DMS79 (cell line): ENCODE measurements around the gene SYT11.
A peak's percentile ranks its signal among the peaks of the same experiment; 100 is the strongest.
"Not testable (repeated sequence)": the region's sequence is repeated elsewhere in the genome, so short reads cannot be mapped to it uniquely, and the experiment has no call there.

ENCODE experiments used
- DNase-seq: peaks from one replicate; lab custom pipeline; 2025; lab: John Stamatoyannopoulos, UW

SYT11 gene

DNA sequence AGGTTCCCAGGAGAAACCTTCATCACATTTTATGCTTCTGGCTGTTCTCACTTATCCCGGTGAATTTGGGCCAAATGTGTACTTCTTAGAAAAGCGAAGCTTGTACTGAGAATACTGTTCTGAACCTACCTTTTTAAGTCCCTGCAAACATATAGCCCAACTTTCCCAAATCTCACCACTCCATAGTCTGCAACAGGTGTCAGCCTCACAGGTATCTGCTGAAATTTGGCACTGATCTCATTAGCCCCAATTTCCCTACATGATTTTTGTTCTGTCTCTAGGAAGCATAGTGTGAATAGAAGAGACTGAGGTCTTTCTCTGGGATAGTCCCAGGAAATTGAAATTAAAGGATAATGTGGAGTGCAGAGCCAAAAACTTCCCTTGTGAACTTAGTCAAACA is 40.3 kb downstream of the SYT11 start:
- DNase-seq = no peak

DNA sequence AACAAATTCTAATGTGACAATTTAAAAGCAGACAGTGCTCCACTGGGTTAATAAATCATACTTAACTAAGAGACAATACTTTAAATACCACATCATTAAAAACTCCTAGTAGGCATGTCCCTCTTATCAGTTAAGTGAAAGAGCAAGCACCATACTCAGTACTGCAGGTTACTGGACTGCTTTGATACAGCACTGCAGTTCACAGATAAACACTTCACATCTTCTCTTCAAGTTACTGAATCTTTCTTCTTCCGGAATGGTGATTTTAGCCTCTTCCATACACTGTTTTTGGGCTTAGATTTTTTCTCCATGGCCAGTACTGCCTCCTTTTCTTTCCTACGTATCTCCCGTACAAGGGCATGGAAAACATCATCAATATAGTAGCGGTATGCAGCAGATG is 40.8 kb downstream of the SYT11 start:
- no peak for DNase-seq

DNA sequence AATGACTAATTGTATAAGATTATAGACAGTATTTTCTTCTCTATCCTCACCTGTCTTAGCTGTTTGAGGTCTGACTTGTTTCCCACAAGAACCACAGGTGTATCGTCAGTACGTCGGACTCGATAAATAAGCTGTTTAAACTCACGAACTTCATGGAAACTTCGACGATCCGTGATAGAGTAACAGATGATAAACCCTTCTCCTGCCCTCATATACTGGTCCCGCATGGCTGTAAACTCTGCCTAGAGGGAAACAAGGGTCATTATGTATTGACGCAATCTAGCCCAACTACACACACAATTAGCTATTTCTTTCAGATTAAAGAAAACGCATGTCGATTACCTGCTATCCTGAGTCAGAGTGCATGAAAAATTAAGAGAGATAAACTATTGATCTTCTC is 44.9 kb downstream of the SYT11 start:
- DNase-seq = no peak

DNA sequence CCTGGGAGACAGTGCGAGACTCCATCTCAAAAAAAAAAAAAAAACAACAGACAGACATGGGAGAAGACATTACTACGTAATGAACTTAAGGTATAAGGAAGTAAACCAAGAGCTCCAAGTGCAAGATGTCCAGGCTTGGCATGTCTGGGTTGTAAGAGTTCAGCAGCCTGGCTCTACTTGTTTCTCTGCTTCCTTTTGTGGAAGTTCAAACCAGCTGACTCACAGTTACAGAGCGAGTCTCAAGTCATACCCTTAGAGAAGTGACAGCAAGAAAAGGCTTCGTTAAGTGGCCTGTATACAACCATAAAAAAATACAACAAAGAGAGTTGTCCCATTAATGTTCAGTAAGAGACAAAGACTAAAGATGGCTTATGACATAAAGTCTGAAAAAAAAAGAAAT is 50.5 kb downstream of the SYT11 start:
- DNase-seq = no peak

DNA sequence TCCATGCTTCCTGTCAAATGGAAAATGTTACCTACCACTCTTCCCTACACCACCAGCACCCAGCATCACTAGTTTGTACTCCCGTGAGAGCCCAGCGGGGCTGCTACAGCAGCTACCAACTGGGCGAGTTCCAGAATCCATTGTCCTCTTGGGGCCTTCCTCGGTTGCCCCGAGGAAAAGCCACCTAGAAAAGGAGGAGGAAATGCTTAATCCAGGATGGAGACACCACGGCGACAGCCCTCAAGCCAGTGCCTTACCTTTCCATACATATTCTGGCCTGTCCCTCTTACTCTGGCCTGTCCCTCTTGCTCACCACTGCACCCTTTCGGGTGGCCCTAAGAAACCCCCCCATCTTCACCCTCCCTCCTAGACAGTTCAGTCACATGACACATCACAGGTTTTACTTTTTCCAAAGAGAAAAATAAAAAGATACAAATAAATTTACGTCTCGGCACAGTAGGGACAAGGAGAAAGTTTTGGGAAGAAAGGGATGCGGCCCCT is 51.3 kb downstream of the SYT11 start:
- no peak for DNase-seq

DNA sequence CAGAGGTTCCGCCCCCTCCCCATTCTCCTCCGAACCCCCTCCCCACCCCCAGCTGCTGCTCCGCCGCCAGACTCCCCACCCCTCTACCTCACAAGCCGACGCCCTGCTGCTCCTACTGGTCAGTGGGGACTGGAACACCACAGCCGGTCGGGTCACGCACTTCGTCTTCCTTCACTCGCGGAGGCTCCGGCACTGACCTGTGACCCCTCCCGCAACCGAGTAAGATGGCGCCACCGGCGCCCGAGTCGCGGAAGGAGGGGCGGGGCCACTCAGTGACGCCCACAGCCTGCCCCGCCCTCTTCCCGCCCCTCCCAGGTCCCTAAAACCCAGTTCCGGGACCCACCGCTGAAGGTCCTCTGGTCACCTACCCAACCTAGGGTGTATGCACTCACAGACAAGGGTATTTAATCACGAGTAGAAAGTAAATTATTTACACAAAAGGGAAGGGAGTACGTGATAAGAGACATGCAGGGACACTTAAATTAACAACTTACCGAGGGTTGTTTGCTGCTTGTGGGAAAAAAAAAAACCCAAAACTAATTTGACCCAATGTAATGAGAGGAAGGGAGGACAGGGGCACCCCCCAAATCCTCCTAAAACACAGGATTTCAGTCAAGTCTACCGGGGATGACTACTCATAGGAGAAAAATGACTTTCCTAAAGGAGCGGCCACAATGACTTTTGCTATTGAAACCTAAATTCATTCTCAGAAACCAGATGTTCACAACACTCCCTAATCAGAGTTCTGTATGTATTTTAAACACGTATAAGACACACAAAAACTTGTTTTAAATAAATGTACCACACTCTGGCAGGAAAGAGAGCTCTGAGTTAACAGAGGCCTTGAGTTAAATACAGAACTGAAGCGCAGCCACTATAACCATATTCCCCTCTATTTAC is 52.0 kb downstream of the SYT11 start, which contains the start of gene RIT1:
RIT1 (minus strand) TSS at position 194 of the 900 bp plus-strand sequence. CDS start 588 bp downstream, outside the sequence.
- peak; percentile 50 for DNase-seq

DNA sequence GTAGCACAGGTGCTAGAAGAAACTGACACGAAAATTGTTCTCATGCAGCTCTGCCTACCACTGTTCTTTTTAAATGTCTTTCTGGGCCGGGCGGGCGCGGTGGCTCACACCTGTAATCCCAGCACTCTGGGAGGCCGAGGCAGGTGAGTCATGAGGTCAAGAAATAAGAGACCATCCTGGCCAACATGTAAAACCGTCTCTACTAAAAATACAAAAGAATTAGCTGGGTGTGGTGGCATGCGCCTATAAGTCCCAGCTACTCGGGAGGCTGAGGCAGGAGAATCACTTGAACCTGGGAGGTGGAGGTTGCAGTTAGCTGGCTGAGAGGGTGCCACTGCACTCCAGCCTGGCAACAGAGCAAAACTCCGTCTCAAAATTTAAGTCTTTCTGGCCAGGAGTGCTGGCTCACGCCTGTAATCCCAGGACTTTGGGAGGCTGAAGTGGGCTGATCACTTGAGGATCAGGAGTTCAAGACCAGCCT is 52.7 kb downstream of the SYT11 start:
- no peak for DNase-seq

DNA sequence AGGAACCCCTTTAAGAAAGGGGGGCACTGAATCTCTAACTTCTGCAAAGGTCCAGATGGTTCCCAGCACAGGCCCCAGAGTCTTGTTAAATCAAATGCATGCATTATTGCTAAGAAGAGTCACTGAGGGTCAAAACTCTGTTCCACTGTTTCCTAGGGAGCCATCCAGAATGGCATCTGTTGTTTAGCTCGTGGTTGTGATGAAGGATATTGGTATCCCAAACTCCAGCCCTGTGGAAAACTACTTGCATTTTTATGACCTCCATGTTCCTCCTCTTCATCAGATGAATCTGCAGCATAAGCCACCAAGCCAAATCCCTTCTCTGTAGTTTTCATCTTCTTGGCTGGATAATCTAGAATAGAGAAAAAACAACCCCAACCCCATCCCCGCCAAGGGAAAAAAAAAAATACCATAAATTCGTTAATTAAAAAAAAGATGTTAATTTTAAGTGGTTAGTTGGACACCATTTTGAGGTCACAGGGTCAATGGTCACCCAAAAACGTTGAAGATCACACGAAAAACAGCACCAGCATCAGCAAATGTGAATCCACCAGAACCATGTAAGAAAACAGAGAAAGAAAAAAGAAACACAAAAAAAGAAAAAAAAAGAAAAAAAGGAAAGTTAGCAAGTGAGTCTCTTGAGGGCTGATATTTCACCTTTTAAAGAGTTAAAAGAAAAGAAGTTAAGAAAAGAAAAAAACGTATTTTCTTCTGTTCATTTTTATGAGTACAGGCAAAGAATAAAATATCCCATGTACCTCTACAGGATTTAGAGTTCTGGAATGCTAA is 54.8 kb downstream of the SYT11 start:
- no peak for DNase-seq

DNA sequence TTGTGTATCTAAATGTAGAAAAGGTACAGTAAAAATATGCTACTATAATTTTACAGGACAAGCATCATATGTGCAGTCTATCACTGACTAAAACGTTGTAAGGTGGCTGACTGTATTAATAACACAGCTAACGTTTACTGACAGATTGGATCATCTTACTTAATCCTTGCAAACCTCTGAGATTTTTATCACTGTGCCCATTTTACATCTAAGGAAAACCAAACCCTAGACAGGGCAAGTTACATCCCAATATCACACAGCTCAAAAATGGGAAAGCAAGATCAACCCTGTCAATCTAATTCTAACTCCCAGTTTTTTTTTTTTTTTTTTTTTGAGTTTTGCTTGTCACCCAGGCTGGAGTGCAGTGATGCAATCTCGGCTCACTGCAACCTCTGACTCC is 59.3 kb downstream of the SYT11 start:
- no peak for DNase-seq

DNA sequence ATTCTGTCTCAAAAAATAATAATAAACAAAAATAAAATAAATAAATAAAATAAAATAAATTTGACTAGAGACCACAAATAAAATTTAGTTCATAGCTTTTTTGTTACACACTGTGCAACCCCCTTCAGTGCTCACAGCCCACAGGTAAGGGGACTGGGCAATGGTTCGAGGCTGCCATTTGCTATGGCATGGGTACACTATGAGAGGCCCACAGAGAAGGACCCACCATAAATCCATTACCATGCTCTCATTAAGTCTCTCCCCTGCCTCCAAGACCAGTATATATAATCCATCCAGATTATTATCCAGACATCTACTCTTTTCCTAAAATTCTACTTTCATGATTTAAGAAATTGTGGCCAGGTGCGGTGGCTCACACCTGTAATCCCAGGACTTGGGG is 60.4 kb downstream of the SYT11 start:
- no peak for DNase-seq

DNA sequence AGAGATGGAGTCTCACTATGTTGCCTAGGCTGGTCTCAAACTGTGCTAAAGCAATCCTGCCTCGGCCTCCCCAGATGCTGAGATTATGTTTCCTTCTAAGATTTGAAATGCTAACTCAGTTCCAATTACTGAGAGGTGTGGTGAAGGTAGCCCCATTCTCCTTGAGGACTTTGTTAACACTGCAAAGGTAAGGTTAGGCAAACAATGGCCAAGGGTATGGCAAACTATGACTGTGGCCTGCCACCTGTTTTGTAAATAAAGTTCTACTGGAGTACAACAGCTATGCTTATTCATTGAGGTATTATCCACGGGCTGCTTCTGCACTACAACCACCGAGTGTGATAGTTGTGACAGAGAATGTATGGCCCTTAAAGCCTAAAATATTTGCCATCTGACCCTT is 61.4 kb downstream of the SYT11 start:
- DNase-seq = no peak

DNA sequence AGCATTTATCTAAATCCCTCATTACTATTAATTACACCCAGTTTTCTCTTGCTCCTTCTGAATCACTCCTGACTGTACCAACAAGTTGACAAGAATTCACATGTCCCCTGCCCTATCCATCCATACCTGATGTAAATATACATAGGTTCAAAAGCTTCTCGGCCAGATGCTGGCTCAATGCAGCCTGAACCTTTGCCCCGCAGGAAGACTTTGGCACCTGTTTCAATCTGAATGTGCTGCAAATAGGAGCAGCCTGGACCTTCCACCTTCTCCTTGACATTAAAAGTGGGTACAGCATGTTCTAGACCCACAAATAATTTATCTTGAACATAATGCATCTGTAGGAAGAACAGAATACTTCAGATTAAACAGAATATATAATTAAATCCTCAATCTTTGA is 66.1 kb downstream of the SYT11 start:
- DNase-seq = no peak

DNA sequence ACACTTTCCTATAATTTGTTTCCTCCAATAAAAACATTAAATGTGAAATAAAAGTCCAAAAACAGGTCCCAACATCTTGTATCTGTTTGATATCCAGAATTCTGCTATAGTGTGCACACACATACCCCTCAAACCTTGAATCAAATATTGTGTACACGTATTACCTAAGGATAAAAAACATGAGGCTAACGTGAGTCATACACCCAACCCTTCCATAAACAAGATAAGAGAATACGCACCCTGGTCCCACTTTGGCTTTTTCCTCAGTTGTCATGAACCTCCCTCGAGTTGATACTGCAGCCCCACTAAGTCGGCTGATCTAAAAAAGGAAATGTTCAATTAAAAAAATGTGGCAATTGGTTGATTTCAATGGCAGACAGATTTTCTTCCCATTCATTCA is 69.7 kb downstream of the SYT11 start:
- DNase-seq = no peak

DNA sequence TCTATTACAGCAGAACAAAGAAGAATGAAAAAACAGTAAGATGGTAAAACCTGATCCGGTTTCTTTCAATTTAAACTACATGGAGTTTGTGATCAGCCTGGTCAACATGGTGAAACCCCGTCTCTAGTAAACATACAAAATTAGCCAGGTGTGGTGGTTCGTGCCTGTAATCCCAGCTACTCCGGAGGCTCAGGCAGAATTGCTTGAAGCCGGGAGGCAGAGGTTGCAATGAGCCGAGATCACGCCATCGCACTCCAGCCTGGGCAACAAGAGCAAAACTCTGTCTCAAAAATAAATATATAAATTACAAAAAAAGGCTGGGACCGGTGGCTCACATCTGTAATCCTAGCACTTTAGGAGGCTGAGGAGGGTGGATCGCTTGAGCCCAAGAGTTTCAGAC is 71.4 kb downstream of the SYT11 start:
- DNase-seq = not testable (repeated sequence)

DNA sequence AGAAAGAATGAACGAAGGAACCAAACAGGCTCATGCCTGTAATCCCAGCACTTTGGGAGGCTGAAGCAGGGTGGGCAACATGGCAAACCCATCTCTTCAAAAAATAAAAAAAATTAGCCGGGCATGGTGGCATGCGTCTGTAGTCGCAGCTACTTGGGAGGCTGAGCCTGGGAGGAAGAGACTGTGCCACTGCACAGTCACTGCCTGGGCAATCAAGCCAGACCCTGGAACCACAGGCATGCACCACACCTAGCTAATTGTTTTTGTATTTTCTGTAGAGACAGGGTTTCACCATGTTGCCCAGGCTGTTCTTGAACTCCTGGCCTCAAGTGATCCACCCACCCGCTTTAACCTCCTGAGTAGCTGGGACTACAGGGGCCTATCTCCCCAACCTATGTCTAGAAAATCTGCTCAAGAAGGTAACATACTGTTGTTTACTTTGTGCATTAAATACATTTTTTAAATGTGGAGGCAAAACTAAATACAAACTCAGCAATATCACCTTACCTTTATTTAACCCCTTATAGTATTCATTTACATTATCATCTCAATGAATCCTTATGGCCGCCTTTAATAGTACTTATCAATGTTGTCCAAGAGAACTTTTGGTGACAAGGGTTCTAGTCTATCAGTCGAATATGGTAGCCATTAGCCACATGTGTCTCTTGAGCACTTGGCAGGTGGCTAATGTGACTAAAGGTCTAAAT is 72.1 kb downstream of the SYT11 start:
- no peak for DNase-seq

DNA sequence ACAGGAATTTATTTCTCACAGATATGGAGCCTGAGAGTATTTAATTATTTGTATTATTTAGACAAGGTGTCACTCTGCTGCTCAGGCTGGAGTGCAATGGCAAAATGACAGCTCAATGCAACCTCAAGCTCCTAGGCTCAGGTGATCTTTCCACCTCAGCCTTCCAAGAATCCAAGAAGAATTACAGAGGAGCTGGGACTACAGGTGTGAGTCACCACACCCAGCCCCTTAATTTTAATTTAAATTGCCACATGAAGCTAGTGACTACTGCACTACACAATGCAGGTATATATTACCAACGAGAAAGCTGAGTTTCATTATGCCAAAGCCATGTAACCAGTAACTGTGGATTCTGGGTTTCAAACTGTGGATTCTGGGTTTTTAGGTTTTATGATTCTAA is 72.7 kb downstream of the SYT11 start:
- DNase-seq = no peak

DNA sequence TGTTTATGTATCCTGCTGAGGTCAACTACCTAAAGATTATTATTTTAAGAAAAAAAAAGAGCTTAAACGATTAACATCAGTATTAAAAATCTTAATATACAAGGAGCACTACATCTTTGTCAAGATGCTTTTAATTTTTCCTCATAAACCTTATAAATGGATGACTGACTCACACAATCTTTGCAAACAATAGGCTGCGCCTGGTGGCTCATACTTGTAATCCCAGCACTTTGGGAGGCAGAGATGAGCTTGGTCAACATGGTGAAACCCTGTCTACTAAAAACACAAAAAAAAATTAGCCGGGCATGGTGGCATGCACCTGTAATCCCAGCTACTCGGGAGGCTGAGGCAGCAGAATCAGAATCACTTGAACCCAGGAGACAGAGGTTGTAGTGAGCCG is 73.1 kb downstream of the SYT11 start:
- no peak for DNase-seq

DNA sequence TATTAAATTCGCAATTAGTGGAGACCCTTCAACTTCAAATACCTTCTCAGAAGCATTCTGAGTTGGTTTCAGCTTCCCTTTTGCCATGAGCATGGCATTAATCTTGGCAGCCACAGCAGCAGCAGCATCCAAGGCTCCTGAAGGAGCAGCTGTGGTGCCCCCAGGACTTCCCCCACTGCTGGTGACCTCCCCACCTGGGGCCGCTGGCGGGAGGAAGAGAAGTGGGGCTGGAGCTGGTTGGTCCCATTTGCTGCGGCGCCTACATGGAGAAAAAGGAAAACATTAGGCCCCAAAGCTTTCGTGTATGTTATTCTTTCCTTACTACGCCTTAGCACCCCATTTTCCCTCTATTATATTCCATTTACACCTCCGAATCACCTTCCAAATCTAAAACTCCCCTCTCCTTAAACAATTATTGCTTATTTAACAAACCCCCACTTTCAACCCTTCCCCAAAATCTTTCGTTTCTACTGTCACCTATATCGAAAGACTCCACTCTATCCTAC is 74.3 kb downstream of the SYT11 start:
- DNase-seq = no peak

DNA sequence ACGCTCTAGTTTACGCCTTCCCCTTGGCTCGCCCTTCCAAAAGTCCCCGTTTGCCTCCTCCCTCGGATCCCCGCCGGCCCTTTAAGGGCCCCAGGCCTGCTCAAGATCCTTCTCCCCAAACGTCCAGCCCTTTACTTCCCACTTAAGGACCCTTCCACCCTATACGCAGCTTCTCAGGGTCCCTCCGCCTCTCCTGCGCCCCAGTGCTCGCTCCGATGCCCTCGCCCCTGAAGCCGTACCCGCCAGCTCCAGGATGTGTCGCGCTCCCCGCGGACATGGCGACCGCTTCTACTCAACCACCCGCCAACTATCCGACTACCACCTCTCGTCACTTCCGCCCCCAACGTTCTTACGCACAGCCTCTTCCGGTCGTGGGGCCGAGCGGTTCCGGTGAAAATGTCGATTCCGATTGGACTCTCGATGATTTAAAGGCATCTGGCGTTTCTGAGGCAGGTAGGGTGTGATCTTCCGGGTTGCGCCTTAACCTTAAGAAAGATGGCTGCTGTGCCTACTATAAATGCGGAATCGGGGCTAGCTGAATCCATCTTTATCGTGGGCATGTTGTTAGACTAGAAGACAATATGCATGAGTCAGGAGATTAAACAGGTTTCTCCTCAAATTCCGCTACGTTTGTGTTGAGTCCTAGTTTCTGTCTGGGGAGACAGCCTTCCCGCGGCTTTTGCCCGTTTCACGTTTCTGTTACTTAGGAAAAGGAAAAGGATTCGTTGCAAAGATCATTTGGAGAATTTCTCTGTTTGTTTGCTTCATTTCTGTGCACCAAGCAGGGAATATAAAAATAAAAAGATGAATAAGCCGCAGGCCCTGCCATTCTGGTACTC is 74.9 kb downstream of the SYT11 start, which contains the start of gene KHDC4:
KHDC4 (minus strand) TSS at position 317 of the 839 bp plus-strand sequence; CDS start at position 277, 40 bp downstream.
- peak; percentile 99 for DNase-seq
